ENCODE measurements around the gene CHD5. TPM values are rescaled to one million over a fixed set of nuclear protein-coding genes. Genes with fewer than 3 reads are reported as not detected.

The CHD5 gene
- total RNA-seq, 4 donors from 2014 or later: 0.14 to 1.6 (median 1.2) TPM

GRCh38 chr1:6088956-6089355 is 91.2 kb downstream of the CHD5 start:
- no peaks in the 10 kb centered on the region for H3K4me1 ChIP-seq
- intact Hi-C loops (cut with DNase I; ENCODE audit: low total_unique reads): no loop called here
- H3K4me3 ChIP-seq: no peak overlapping the region
- 92% methylated on average over 18 of the region's 19 CpGs; no CpG with 5 or more reads in 1 of the 2 donors for WGBS, 2 donors (ENCODE audit: low coverage in 1 of 2)
- TF ChIP-seq POLR2A (IDR thresholded peaks at IDR 0.05) (no peak), CTCF (IDR thresholded peaks at IDR 0.05) (no peak), POLR2AphosphoS5 (IDR thresholded peaks at IDR 0.05) (no peak), EP300 (IDR thresholded peaks at IDR 0.05; ENCODE audit: low read depth) (no peak)
- DNase-seq: no peak
- H3K27me3 ChIP-seq: no peaks in the 10 kb centered on the region
- H3K9me3 ChIP-seq: no peaks in the 10 kb centered on the region
- H3K36me3 ChIP-seq: no peaks in the 10 kb centered on the region
- H3K27ac ChIP-seq: no peak overlapping the region
- in situ Hi-C loops (cut with MboI; ENCODE audit: low pct_ligation_motif_present in 1 of 4, low pct_unique_long_range_greater_than_20kb in 1 of 4, low sequenced_read_pairs in 3 of 4): no loop called here

- no peak overlapping the region for H3K27ac ChIP-seq
- 96 to 97% methylated on average over 6 of the region's 6 CpGs for WGBS, 2 donors (ENCODE audit: low coverage in 1 of 2)
- in situ Hi-C loops (cut with MboI; ENCODE audit: low pct_ligation_motif_present in 1 of 4, low pct_unique_long_range_greater_than_20kb in 1 of 4, low sequenced_read_pairs in 3 of 4): no loop called here
These were observed 92.2 kb downstream of the CHD5 start for GRCh38 chr1:6087958-6088357.

GRCh38 chr1:6087377-6087772 is 92.7 kb downstream of the CHD5 start:
- intact Hi-C loops (cut with DNase I; ENCODE audit: low total_unique reads) (no loop called here), in situ Hi-C loops (cut with MboI; ENCODE audit: low pct_ligation_motif_present in 1 of 4, low pct_unique_long_range_greater_than_20kb in 1 of 4, low sequenced_read_pairs in 3 of 4) (no loop called here)
- Histone ChIP-seq H3K9me3 (no peaks in the 10 kb centered on the region), H3K36me3 (no peaks in the 10 kb centered on the region), H3K4me3 (no peak overlapping the region), H3K27ac (no peak overlapping the region), H3K27me3 (no peaks in the 10 kb centered on the region), H3K4me1 (peaks cover 0 to 12% (median 0%) of the 10 kb centered on the region in 4 donors)
- WGBS, 2 donors (ENCODE audit: low coverage in 1 of 2): 78% methylated on average over 14 of the region's 14 CpGs; no CpG with 5 or more reads in 1 of the 2 donors
- no peak for DNase-seq
- TF ChIP-seq POLR2A (IDR thresholded peaks at IDR 0.05): no peak
- no peak for TF ChIP-seq POLR2AphosphoS5 (IDR thresholded peaks at IDR 0.05)
- TF ChIP-seq EP300 (IDR thresholded peaks at IDR 0.05; ENCODE audit: low read depth): no peak
- TF ChIP-seq CTCF (IDR thresholded peaks at IDR 0.05): no peak

More at GRCh38 chr1:6087958-6088357, 92.2 kb downstream of the CHD5 start:
- H3K9me3 ChIP-seq: no peaks in the 10 kb centered on the region
- H3K36me3 ChIP-seq: no peaks in the 10 kb centered on the region
- H3K27me3 ChIP-seq: no peaks in the 10 kb centered on the region
- TF ChIP-seq CTCF (IDR thresholded peaks at IDR 0.05) (no peak), POLR2AphosphoS5 (IDR thresholded peaks at IDR 0.05) (no peak), EP300 (IDR thresholded peaks at IDR 0.05; ENCODE audit: low read depth) (no peak), POLR2A (IDR thresholded peaks at IDR 0.05) (no peak)
- H3K4me3 ChIP-seq: no peak overlapping the region
- intact Hi-C loops (cut with DNase I; ENCODE audit: low total_unique reads): no loop called here
- no peak for DNase-seq
- peaks cover 0 to 7% (median 0%) of the 10 kb centered on the region in 4 donors for H3K4me1 ChIP-seq

GRCh38 chr1:6086762-6087376 is 93.3 kb downstream of the CHD5 start:
- no peak overlapping the region for H3K4me3 ChIP-seq

More at GRCh38 chr1:6086762-6087376, 93.3 kb downstream of the CHD5 start:
- intact Hi-C loops (cut with DNase I; ENCODE audit: low total_unique reads): no loop called here
- in situ Hi-C loops (cut with MboI; ENCODE audit: low pct_ligation_motif_present in 1 of 4, low pct_unique_long_range_greater_than_20kb in 1 of 4, low sequenced_read_pairs in 3 of 4): no loop called here
- 58 to 88% methylated on average over 2 to 15 of the region's 15 CpGs for WGBS, 2 donors (ENCODE audit: low coverage in 1 of 2)
- no peaks in the 10 kb centered on the region for H3K27me3 ChIP-seq
- no peaks in the 10 kb centered on the region for H3K9me3 ChIP-seq
- H3K4me1 ChIP-seq: peaks cover 0 to 18% (median 0%) of the 10 kb centered on the region in 4 donors
- no peak for DNase-seq
- TF ChIP-seq POLR2A (IDR thresholded peaks at IDR 0.05) (no peak), CTCF (IDR thresholded peaks at IDR 0.05) (no peak), EP300 (IDR thresholded peaks at IDR 0.05; ENCODE audit: low read depth) (no peak), POLR2AphosphoS5 (IDR thresholded peaks at IDR 0.05) (no peak)
- no peaks in the 10 kb centered on the region for H3K36me3 ChIP-seq
- H3K27ac ChIP-seq: no peak overlapping the region
